Thyroid gland (tissue), 4 donors: ENCODE data around the gene NT5DC1. TPM values are rescaled to one million over a fixed set of nuclear protein-coding genes. Genes with fewer than 3 reads are reported as not detected.
A peak's percentile ranks its signal among the peaks of the same experiment; 100 is the strongest.

Experiments used
- DNase-seq, 2 donors: peaks; one replicate each; pipeline ENCODE4 v3.0.0-alpha.2; 2019
- H3K27ac ChIP-seq, 3 donors: fragments of 200-600 bp; sonication (generic); 1 replicate in 2 of 3; 2 replicates in 1 of 3; pipeline ENCODE4 v1.5.1; 2016 to 2019; ENCODE audit warnings: mild to moderate bottlenecking in 1 of 3, moderate library complexity in 1 of 3
- H3K27me3 ChIP-seq: fragments of 200-600 bp; sonication (generic); one replicate; pipeline ENCODE4 v1.5.1; 2019
- H3K36me3 ChIP-seq, 2 donors: fragments of 200-600 bp; sonication (generic); one replicate each; pipeline ENCODE4 v1.5.1; 2016 to 2019
- H3K4me1 ChIP-seq, 2 donors: fragments of 200-600 bp; sonication (generic); one replicate each; pipeline ENCODE4 v1.5.1; 2017 to 2019
- H3K4me3 ChIP-seq, 3 donors: fragments of 200-600 bp; sonication (generic); replicated peaks in 1 of 3; 1 replicate in 2 of 3; 2 replicates in 1 of 3; pipeline ENCODE4 v1.5.1; 2016; ENCODE audit warnings: mild to moderate bottlenecking in 1 of 3
- H3K9me3 ChIP-seq: fragments of 200-600 bp; sonication (generic); one replicate; pipeline ENCODE4 v1.5.1; 2017
- POLR2A ChIP-seq, 2 donors: fragments of 450-650 bp; IDR thresholded peaks; one replicate each; pipeline ENCODE4 v1.6.1; 2017; ENCODE audit warnings: antibody characterized with exemption in 2 of 2, mild to moderate bottlenecking in 2 of 2, moderate library complexity in 1 of 2
- WGBS, 2 donors: methylation state at CpG; one replicate each; pipeline ENCODE4 v1.1.5; 2017; 5-methylcytosine and 5-hydroxymethylcytosine counted together
- intact Hi-C: fragments of 100-400 bp; cut with DNase I; formaldehyde crosslinking; loops from one replicate; pipeline ENCODE4 v1.15.1; 2023
- total RNA-seq, 4 donors: library from RNA; depleted of rRNA; stranded (reverse); fragments of >200 nt; gene quantifications; one replicate each; pipeline ENCODE4 v1.2.3, GENCODE V29; 2016
- TF ChIP-seq, protein P1 (sequence below), 6 experiments: fragments of 200-600 bp in 3 of 6; fragments of 450-650 bp in 3 of 6; sonication (generic) in 3 of 6; IDR thresholded peaks; one replicate each; pipeline ENCODE4 v1.5.1; 2016 to 2019; ENCODE audit warnings: antibody characterized with exemption in 6 of 6, mild to moderate bottlenecking in 2 of 6, inconsistent platforms in 1 of 6, moderate library complexity in 1 of 6

NT5DC1 gene
- total RNA-seq, 4 donors from 2014 or later: 17.5 to 35.7 (median 22.1) TPM

DNA sequence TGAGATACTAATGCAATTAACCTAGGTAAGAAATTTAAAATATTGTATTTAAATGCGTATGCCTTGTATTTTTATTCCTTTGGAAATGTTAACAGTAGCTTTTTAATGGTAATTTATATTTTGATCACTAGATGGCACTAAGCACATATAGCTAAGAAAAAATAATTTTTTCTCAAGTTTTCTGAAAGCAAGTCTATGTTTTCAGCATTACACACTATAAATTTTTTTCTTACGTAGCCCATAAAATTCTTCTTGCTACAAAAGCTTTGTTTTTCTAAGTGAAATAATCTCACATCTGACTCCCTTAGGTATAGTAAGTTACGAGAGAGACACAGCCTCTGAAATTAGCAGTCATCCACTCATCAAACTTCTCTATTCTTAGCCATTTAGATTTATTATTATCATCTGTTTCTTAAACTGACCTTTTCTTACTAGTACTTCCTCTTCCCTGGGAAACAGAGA is 117.5 kb downstream of the NT5DC1 start:
- TF ChIP-seq, protein P1, sequence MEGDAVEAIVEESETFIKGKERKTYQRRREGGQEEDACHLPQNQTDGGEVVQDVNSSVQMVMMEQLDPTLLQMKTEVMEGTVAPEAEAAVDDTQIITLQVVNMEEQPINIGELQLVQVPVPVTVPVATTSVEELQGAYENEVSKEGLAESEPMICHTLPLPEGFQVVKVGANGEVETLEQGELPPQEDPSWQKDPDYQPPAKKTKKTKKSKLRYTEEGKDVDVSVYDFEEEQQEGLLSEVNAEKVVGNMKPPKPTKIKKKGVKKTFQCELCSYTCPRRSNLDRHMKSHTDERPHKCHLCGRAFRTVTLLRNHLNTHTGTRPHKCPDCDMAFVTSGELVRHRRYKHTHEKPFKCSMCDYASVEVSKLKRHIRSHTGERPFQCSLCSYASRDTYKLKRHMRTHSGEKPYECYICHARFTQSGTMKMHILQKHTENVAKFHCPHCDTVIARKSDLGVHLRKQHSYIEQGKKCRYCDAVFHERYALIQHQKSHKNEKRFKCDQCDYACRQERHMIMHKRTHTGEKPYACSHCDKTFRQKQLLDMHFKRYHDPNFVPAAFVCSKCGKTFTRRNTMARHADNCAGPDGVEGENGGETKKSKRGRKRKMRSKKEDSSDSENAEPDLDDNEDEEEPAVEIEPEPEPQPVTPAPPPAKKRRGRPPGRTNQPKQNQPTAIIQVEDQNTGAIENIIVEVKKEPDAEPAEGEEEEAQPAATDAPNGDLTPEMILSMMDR (IDR thresholded peaks at IDR 0.05): peak in 3 of 6 experiments; percentile 40 to 54 (median 46)
- TF ChIP-seq POLR2A (IDR thresholded peaks at IDR 0.05): no peak
- Histone ChIP-seq H3K9me3 (no peaks in the 10 kb centered on the region), H3K4me3 (no peak overlapping the region), H3K27me3 (no peaks in the 10 kb centered on the region), H3K36me3 (no peaks in the 10 kb centered on the region), H3K4me1 (peaks cover 0 to 4% of the 10 kb centered on the region in 2 donors), H3K27ac (no peak overlapping the region)
- WGBS, 2 donors: 54 to 60% methylated on average over 3 of the region's 3 CpGs
- intact Hi-C loops: no loop called here
- DNase-seq: no peak

DNA sequence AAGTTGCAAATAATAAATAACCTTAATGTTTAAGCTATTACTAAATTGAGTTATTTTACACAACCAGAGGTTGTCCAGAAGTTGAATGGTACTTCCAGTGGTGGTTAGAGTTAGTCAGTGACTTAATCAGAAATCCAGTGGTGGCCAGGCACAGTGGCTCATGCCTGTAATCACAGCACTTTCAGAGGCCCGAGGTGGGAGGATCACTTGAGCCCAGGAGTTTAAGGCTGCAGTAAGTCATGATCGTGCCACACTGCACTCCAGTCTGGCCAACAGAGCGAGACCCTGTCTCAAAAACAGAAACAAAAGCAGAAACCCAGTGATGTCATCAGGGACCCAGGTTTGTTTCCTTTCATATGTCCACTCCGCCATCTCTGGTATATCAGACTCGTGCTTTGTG is 118.2 kb downstream of the NT5DC1 start:
- intact Hi-C loops: no loop called here

DNA sequence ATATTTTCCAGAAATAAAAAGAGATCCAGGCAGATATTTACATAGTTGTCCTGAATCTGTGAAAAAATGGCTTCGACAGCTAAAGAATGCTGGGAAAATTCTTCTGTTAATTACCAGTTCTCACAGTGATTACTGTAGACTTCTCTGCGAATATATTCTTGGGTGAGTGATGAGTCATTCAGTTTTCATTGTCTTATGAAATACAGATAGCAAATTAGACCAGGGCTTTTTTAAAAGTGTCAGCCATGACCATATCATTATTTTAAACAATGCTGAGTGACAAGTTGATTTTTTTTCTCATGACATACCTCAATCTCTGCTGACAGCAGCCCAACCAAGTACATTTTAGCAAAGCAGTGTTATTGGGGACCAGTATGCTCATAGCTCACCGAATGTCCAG is 120.4 kb downstream of the NT5DC1 start:
- intact Hi-C loops: no loop called here
- Histone ChIP-seq H3K27ac (no peak overlapping the region), H3K4me1 (peaks cover 0 to 4% of the 10 kb centered on the region in 2 donors), H3K36me3 (no peaks in the 10 kb centered on the region), H3K4me3 (no peak overlapping the region), H3K9me3 (no peaks in the 10 kb centered on the region), H3K27me3 (no peaks in the 10 kb centered on the region)
- no peak for DNase-seq
- 92 to 95% methylated on average over 3 of the region's 3 CpGs for WGBS, 2 donors
- no peak for TF ChIP-seq POLR2A (IDR thresholded peaks at IDR 0.05)
- TF ChIP-seq, protein P1 (IDR thresholded peaks at IDR 0.05): no peak

More for the DNA sequence above, 118.2 kb downstream of the NT5DC1 start:
- H3K9me3 ChIP-seq: no peaks in the 10 kb centered on the region
- DNase-seq: no peak
- H3K27ac ChIP-seq: no peak overlapping the region
- H3K4me3 ChIP-seq: no peak overlapping the region
- peaks cover 0 to 4% of the 10 kb centered on the region in 2 donors for H3K4me1 ChIP-seq
- WGBS, 2 donors: 66 to 76% methylated on average over 5 of the region's 5 CpGs
- TF ChIP-seq POLR2A (IDR thresholded peaks at IDR 0.05): no peak
- TF ChIP-seq, protein P1 (IDR thresholded peaks at IDR 0.05): no peak
- no peaks in the 10 kb centered on the region for H3K27me3 ChIP-seq
- no peaks in the 10 kb centered on the region for H3K36me3 ChIP-seq

DNA sequence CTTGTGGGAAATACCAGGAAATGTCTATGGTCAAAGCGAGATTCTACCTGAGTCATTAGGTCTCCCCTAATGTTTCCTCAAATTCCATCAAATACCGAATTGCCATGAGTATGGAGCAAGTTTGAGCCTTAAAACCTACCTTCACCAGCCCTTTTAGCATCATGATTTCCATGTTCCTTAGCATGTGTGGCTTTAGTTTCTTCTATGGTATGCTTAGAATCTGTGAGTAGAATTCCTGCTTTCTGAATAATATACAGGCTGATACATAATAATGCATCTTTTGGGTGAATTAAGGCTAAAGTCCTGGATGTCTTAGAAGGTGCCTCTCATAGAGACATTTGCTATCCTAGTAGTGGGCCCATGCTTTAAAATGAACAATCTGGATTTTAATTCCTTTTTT is 121.3 kb downstream of the NT5DC1 start:
- no peak overlapping the region for H3K4me3 ChIP-seq
- DNase-seq: no peak
- 94 to 96% methylated on average over 2 of the region's 2 CpGs for WGBS, 2 donors
- intact Hi-C loops: no loop called here
- H3K27ac ChIP-seq: no peak overlapping the region
- no peaks in the 10 kb centered on the region for H3K36me3 ChIP-seq
- H3K4me1 ChIP-seq: peaks cover 0 to 4% of the 10 kb centered on the region in 2 donors
- TF ChIP-seq POLR2A (IDR thresholded peaks at IDR 0.05): no peak
- TF ChIP-seq, protein P1 (IDR thresholded peaks at IDR 0.05): no peak
- no peaks in the 10 kb centered on the region for H3K9me3 ChIP-seq
- H3K27me3 ChIP-seq: no peaks in the 10 kb centered on the region

DNA sequence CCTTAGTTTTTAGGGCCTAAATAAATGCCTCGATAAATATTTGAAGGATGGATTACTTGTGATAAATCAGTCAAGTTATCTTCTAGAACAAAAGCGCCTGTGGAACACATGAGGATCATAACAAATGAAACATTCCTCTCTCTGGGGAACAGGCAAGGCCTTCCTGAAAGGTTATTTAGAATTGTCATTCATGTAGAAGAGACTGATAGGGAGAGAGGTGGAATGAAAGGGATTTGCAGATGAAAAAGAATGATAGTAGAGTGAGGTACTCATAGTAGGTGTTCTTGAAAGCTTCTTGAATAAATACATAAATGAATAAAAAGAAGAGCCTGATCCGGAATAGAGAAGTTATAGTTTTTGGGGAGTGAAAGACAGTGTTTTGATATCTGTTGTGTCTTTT is 122.7 kb downstream of the NT5DC1 start:
- Histone ChIP-seq H3K27me3 (no peaks in the 10 kb centered on the region), H3K4me1 (peaks cover 0 to 4% of the 10 kb centered on the region in 2 donors), H3K4me3 (no peak overlapping the region), H3K27ac (no peak overlapping the region), H3K36me3 (no peaks in the 10 kb centered on the region), H3K9me3 (no peaks in the 10 kb centered on the region)
- TF ChIP-seq, protein P1 (IDR thresholded peaks at IDR 0.05): no peak
- TF ChIP-seq POLR2A (IDR thresholded peaks at IDR 0.05): no peak
- DNase-seq: no peak
- WGBS, 2 donors: 96% methylated on average over 3 of the region's 3 CpGs
- intact Hi-C loops: no loop called here
